Endothelial cell of umbilical vein (primary cell): ENCODE results near the gene WLS. TPM values are rescaled to one million over a fixed set of nuclear protein-coding genes. Genes with fewer than 3 reads are reported as not detected.

Experiments
- BruUV-seq: library from RNA; stranded (reverse); fragments of 400-500 nt; replicated peaks from 2 replicates; lab custom pipeline; 2021; lab: Mats Ljungman, UMichigan
- CTCF ChIA-PET: fragments of 300-600, 350-600 bp; sonication (Branson Sonifier 250); formaldehyde crosslinking; loops from one replicate; lab custom pipeline; 2021; ENCODE audit warnings: antibody characterized with exemption, inconsistent platforms; lab: Charles Lee
- POLR2A ChIA-PET: fragments of 300-600, 350-600 bp; sonication (Branson Sonifier 250); formaldehyde crosslinking; loops from one replicate; lab custom pipeline; 2021; ENCODE audit warnings: antibody characterized with exemption, inconsistent platforms; lab: Charles Lee
- DNase-seq: peaks from one replicate; pipeline ENCODE4 v3.0.0-alpha.2; 2011; ENCODE audit warnings: low read depth, low spot score
- FAIRE-seq: peaks from 2 replicates; lab custom pipeline; 2011; peaks lifted over from hg19 to GRCh38; lab: Jason Lieb, UNC
- H2AFZ ChIP-seq: 2 replicates; pipeline ENCODE4 v1.6.0; 2012; ENCODE audit warnings: low read depth, low read length, control low read depth, inconsistent platforms
- H3K27ac ChIP-seq: 2 replicates; pipeline ENCODE4 v1.5.1; 2011; ENCODE audit warnings: low read depth, mild to moderate bottlenecking, control low read depth, low read length, moderate library complexity; ENCODE audit not compliant: insufficient read depth
- H3K27me3 ChIP-seq, 2 experiments: 2 replicates each; pipeline versions ENCODE4 v1.6.0 to v1.6.1; 2011; ENCODE audit warnings: low read length in 2 of 2, mixed read lengths in 1 of 2; ENCODE audit not compliant: control insufficient read depth in 2 of 2, insufficient read depth in 2 of 2
- H3K36me3 ChIP-seq, 2 experiments: 2 replicates in 1 of 2; 3 replicates in 1 of 2; pipeline ENCODE4 v1.5.1; 2011; ENCODE audit warnings: low read length in 2 of 2, mild to moderate bottlenecking in 1 of 2, moderate library complexity in 1 of 2; ENCODE audit not compliant: control insufficient read depth in 2 of 2, insufficient read depth in 2 of 2; ENCODE audit errors: extremely low read depth in 1 of 2
- H3K4me1 ChIP-seq: 3 replicates; pipeline ENCODE4 v1.5.1; 2011; ENCODE audit warnings: mild to moderate bottlenecking, low read length; ENCODE audit not compliant: control insufficient read depth, insufficient read depth; ENCODE audit errors: extremely low read depth
- H3K4me2 ChIP-seq: 2 replicates; pipeline ENCODE4 v1.6.1; 2011; ENCODE audit warnings: low read length, control low read depth, mixed read lengths; ENCODE audit not compliant: insufficient read depth
- H3K4me3 ChIP-seq, 3 experiments: fragments of 200-600 bp in 1 of 3; sonication (generic), shearing (Covaris generic) in 1 of 3; replicated peaks in 1 of 3; 2 replicates each; pipeline ENCODE4 v1.5.1; 2011 to 2016; ENCODE audit warnings: control low read depth in 3 of 3, low read length in 3 of 3, mild to moderate bottlenecking in 2 of 3, inconsistent platforms in 1 of 3, low read depth in 1 of 3, moderate library complexity in 1 of 3; ENCODE audit not compliant: insufficient read depth in 1 of 3
- H3K79me2 ChIP-seq: 2 replicates; pipeline ENCODE4 v1.6.0; 2012; ENCODE audit warnings: low read length, inconsistent platforms; ENCODE audit not compliant: control insufficient read depth, insufficient read depth
- H3K9ac ChIP-seq: replicated peaks from 2 replicates; pipeline ENCODE3; 2011; ENCODE audit warnings: low read length, control low read depth; ENCODE audit not compliant: insufficient read depth; ENCODE audit errors: extremely low read depth
- H3K9me1 ChIP-seq: replicated peaks from 3 replicates; pipeline ENCODE4 v1.6.0; 2011; ENCODE audit warnings: mild to moderate bottlenecking, low read length; ENCODE audit not compliant: control insufficient read depth, insufficient read depth; ENCODE audit errors: extremely low read depth
- H3K9me3 ChIP-seq: replicated peaks from 2 replicates; pipeline ENCODE4 v1.5.1; 2012; ENCODE audit warnings: low read length, inconsistent platforms; ENCODE audit not compliant: control insufficient read depth, insufficient read depth
- H4K20me1 ChIP-seq: replicated peaks from 2 replicates; pipeline ENCODE3; 2011; ENCODE audit warnings: mild to moderate bottlenecking, low read length; ENCODE audit not compliant: control insufficient read depth, insufficient read depth; ENCODE audit errors: extremely low read depth
- CTCF ChIP-seq, 2 donors: IDR thresholded peaks; 1 replicate in 1 of 2; 2 replicates in 1 of 2; pipeline ENCODE4 v1.5.1; 2011; ENCODE audit warnings: low read length in 2 of 2, mild to moderate bottlenecking in 2 of 2, moderate library complexity in 2 of 2, control low read depth in 1 of 2, inconsistent platforms in 1 of 2, low read depth in 1 of 2; ENCODE audit not compliant: insufficient read depth in 1 of 2; ENCODE audit errors: extremely low read depth in 1 of 2
- EZH2 ChIP-seq: IDR thresholded peaks from 2 replicates; pipeline ENCODE4 v1.6.1; 2012; ENCODE audit warnings: borderline replicate concordance, low read depth, mild to moderate bottlenecking, moderate library complexity, low read length, inconsistent platforms; ENCODE audit not compliant: severe bottlenecking
- FOS ChIP-seq: IDR thresholded peaks from 2 replicates; pipeline ENCODE4 v1.6.1; 2011; ENCODE audit warnings: mild to moderate bottlenecking, low read length, moderate library complexity, borderline replicate concordance; ENCODE audit not compliant: insufficient read depth
- GATA2 ChIP-seq: IDR thresholded peaks from 2 replicates; pipeline ENCODE4 v1.7.0; 2011; ENCODE audit warnings: low read depth, mild to moderate bottlenecking, moderate library complexity, mixed read lengths, low read length; ENCODE audit not compliant: insufficient read length, insufficient read depth
- JUN ChIP-seq: IDR thresholded peaks from 2 replicates; pipeline ENCODE4 v1.6.1; 2011; ENCODE audit warnings: borderline replicate concordance, low read depth; ENCODE audit not compliant: insufficient read length, insufficient read depth
- MAX ChIP-seq: IDR thresholded peaks from 2 replicates; pipeline ENCODE4 v1.6.1; 2011; ENCODE audit not compliant: insufficient read depth, insufficient read length
- POLR2A ChIP-seq: IDR thresholded peaks from 2 replicates; pipeline ENCODE4 v1.6.1; 2012; ENCODE audit warnings: low read depth, mild to moderate bottlenecking, control low read depth, low read length
- POLR2AphosphoS5 ChIP-seq: IDR thresholded peaks from 2 replicates; pipeline ENCODE4 v1.6.1; 2012; ENCODE audit warnings: low read depth, mild to moderate bottlenecking, control low read depth, low read length, moderate library complexity; ENCODE audit not compliant: insufficient read depth
- dilution Hi-C: fragments of 300-500 bp; cut with MboI; formaldehyde crosslinking; loops from one replicate; pipeline ENCODE4 v1.15.0; 2019; ENCODE audit warnings: low sequenced_read_pairs; ENCODE audit not compliant: extremely low pct_ligation_motif_present
- intact Hi-C: fragments of 100-400 bp; cut with micrococcal nuclease; formaldehyde crosslinking; loops from one replicate; pipeline ENCODE4 v1.10.0; 2022
- polyA plus RNA-seq, 4 experiments: library from polyadenylated mRNA; depleted of rRNA in 3 of 4; stranded (reverse) in 3 of 4; unstranded in 1 of 4; fragments of >200 nt; gene quantifications; 2 replicates each; pipeline versions ENCODE4 v1.2.1 to v1.2.3, GENCODE V29; 2011 to 2012; ENCODE audit warnings: missing spikeins in 1 of 4
- total RNA-seq: library from RNA; stranded (reverse); gene quantifications from 2 replicates; pipeline ENCODE4 v1.2.3, GENCODE V29; 2021

WLS gene
- total and polyA plus RNA-seq, 2 donors (not counting 3 experiments of a cell fraction or from before 2014, with no cell fraction given), result 121 to 199 TPM

GRCh38 chr1:68227598-68227997, 4.7 kb downstream of the WLS start:
- peaks cover 78% of the 10 kb centered on the region for H3K79me2 ChIP-seq

GRCh38 chr1:68225781-68226180, 6.5 kb downstream of the WLS start:
- no peak overlapping the region for H3K4me3 ChIP-seq
- intact Hi-C loops (no loop called here), dilution Hi-C loops (no loop called here)
- POLR2A ChIA-PET, result no interaction called here
- no peak overlapping the region for H3K4me2 ChIP-seq
- no peak overlapping the region for H3K27ac ChIP-seq
- H4K20me1 ChIP-seq, result peaks cover 3% of the 10 kb centered on the region
- DNase-seq, result no peak
- no TSS peak for BruUV-seq
- TF ChIP-seq JUN, result no peak
- TF ChIP-seq POLR2AphosphoS5, result no peak
- TF ChIP-seq MAX, result no peak
- TF ChIP-seq EZH2, result no peak
- no peak for TF ChIP-seq CTCF (IDR thresholded peaks at IDR 0.05; ENCODE audit: extremely low read depth in 1 of 2, insufficient read depth in 1 of 2, low read depth in 1 of 2, low read length in 2 of 2)
- TF ChIP-seq FOS, result no peak
- no peak for TF ChIP-seq POLR2A
- no peak for TF ChIP-seq GATA2
- no peak overlapping the region for H2AFZ ChIP-seq
- no peak for FAIRE-seq
- H3K4me1 ChIP-seq, result peaks cover 30% of the 10 kb centered on the region
- H3K9me1 ChIP-seq, result no peaks in the 10 kb centered on the region
- CTCF ChIA-PET, result no interaction called here
- no peaks in the 10 kb centered on the region for H3K27me3 ChIP-seq
- peaks cover 85% of the 10 kb centered on the region for H3K79me2 ChIP-seq
- H3K36me3 ChIP-seq, result peaks cover 1 to 3% of the 10 kb centered on the region in 2 experiments
- no peak overlapping the region for H3K9ac ChIP-seq
- no peaks in the 10 kb centered on the region for H3K9me3 ChIP-seq

More at GRCh38 chr1:68227598-68227997, 4.7 kb downstream of the WLS start:
- ChIA-PET POLR2A (interaction anchor here (1.0 kb wide), 1 partner anchor 54 kb away, joined by 3 read pairs; no protein-coding TSS in a partner anchor), CTCF (interaction anchor here (6.1 kb wide), 1 partner anchor 107 kb away, joined by 66 read pairs; no protein-coding TSS in a partner anchor)
- Histone ChIP-seq H3K9me1 (no peaks in the 10 kb centered on the region), H4K20me1 (peaks cover 3% of the 10 kb centered on the region), H3K36me3 (peaks cover 1 to 3% of the 10 kb centered on the region in 2 experiments), H2AFZ (no peak overlapping the region), H3K27me3 (no peaks in the 10 kb centered on the region), H3K27ac (no peak overlapping the region), H3K9ac (no peak overlapping the region), H3K4me1 (peaks cover 23% of the 10 kb centered on the region), H3K4me2 (no peak overlapping the region), H3K4me3 (no peak overlapping the region), H3K9me3 (no peaks in the 10 kb centered on the region)
- DNase-seq, result no peak
- intact Hi-C loops (no loop called here), dilution Hi-C loops (no loop called here)
- FAIRE-seq, result no peak
- BruUV-seq, result no TSS peak
- no peak for TF ChIP-seq POLR2AphosphoS5
- TF ChIP-seq GATA2, result no peak
